Esophagus (tissue), 2 donors: ENCODE results near the gene SULT6B1. TPM values are rescaled to one million over a fixed set of nuclear protein-coding genes. Genes with fewer than 3 reads are reported as not detected.

ENCODE experiments used
- polyA plus RNA-seq, 2 donors: library from polyadenylated mRNA; stranded (reverse); fragments of 200-250 nt; gene quantifications; one replicate each; pipeline ENCODE4 v1.2.3, GENCODE V29; 2013
- donor health status: healthy with polysubstance abuse.
- donor health status: Bipolar disorder and iron deficiency.

The SULT6B1 gene
- polyA plus RNA-seq, 2 donors, result not detected

Other genes with a start within 250 kb of the SULT6B1 start
- gene STRN, start 222.1 kb downstream of the SULT6B1 start, polyA plus RNA-seq, result 10 to 100 TPM in 1 of 2 donors, 1 to 10 TPM in 1; 9.2 to 12.2 TPM
- 1 to 10 TPM; 7.7 to 9.0 TPM for gene HEATR5B, start 104.3 kb downstream of the SULT6B1 start, polyA plus RNA-seq
- 1 to 10 TPM; 2.7 to 2.8 TPM for gene GPATCH11, start 104.2 kb downstream of the SULT6B1 start, polyA plus RNA-seq
- gene EIF2AK2, start 31.7 kb downstream of the SULT6B1 start, polyA plus RNA-seq, result 1 to 10 TPM; 3.6 to 4.0 TPM
- gene CEBPZOS, start 7.8 kb upstream of the SULT6B1 start, polyA plus RNA-seq, result 10 to 100 TPM; 19.1 to 53.7 TPM
- 10 to 100 TPM; 32.5 to 37.4 TPM for gene CEBPZ, start 42.9 kb upstream of the SULT6B1 start, polyA plus RNA-seq
- 1 to 10 TPM; 6.9 to 8.1 TPM for gene NDUFAF7, start 43.0 kb upstream of the SULT6B1 start, polyA plus RNA-seq
- gene PRKD3, start 136.2 kb upstream of the SULT6B1 start, polyA plus RNA-seq, result 1 to 10 TPM; 3.7 to 3.8 TPM
- 1 to 10 TPM; 1.2 to 1.8 TPM for gene QPCT, start 156.0 kb upstream of the SULT6B1 start, polyA plus RNA-seq